H9 (cell line): Measurements from ENCODE around the gene P4HB. TPM values are rescaled to one million over a fixed set of nuclear protein-coding genes. Genes with fewer than 3 reads are reported as not detected.

Source experiments
- DNase-seq: peaks from one replicate; pipeline ENCODE4 v3.0.0-alpha.2; 2017
- H2AFZ ChIP-seq: one replicate; pipeline ENCODE4 v1.6.1; 2013; ENCODE audit warnings: mild to moderate bottlenecking, low read length, control low read depth, moderate library complexity
- H2AK5ac ChIP-seq: 2 replicates; pipeline ENCODE4 v1.6.1; 2013; ENCODE audit warnings: low read length, control low read depth, mixed read lengths; ENCODE audit not compliant: insufficient read length
- H2BK120ac ChIP-seq: one replicate; pipeline ENCODE4 v1.6.1; 2013; ENCODE audit warnings: low read depth, mild to moderate bottlenecking, low read length, control low read depth, inconsistent platforms; ENCODE audit not compliant: poor library complexity, severe bottlenecking
- H2BK12ac ChIP-seq: 2 replicates; pipeline ENCODE4 v1.6.1; 2013; ENCODE audit warnings: low read length, control low read depth, mixed read lengths, low read depth; ENCODE audit not compliant: insufficient read length
- H2BK15ac ChIP-seq: 2 replicates; pipeline ENCODE4 v1.6.1; 2013; ENCODE audit warnings: low read depth, low read length, control low read depth
- H2BK20ac ChIP-seq: one replicate; pipeline ENCODE4 v1.6.1; 2013; ENCODE audit warnings: low read depth, mild to moderate bottlenecking, low read length, control low read depth, inconsistent platforms; ENCODE audit not compliant: poor library complexity, severe bottlenecking
- H2BK5ac ChIP-seq: 2 replicates; pipeline ENCODE4 v1.6.1; 2013; ENCODE audit warnings: low read length, control low read depth, mixed read lengths; ENCODE audit not compliant: insufficient read length
- H3K14ac ChIP-seq: 2 replicates; pipeline ENCODE4 v1.6.1; 2013; ENCODE audit warnings: low read length, control low read depth; ENCODE audit not compliant: insufficient read depth
- H3K18ac ChIP-seq: 2 replicates; pipeline ENCODE4 v1.6.1; 2013; ENCODE audit warnings: low read depth, mild to moderate bottlenecking, mixed read lengths, low read length, control low read depth; ENCODE audit not compliant: insufficient read length
- H3K23ac ChIP-seq: 2 replicates; pipeline ENCODE4 v1.6.1; 2013; ENCODE audit warnings: low read length, control low read depth, mixed read lengths, low read depth; ENCODE audit not compliant: insufficient read length
- H3K23me2 ChIP-seq: 2 replicates; pipeline ENCODE4 v1.6.1; 2013; ENCODE audit warnings: low read depth, mild to moderate bottlenecking, mixed read lengths, low read length, control low read depth; ENCODE audit not compliant: insufficient read length, poor library complexity, severe bottlenecking
- H3K27ac ChIP-seq: 2 replicates; pipeline ENCODE4 v1.5.1; 2013; ENCODE audit warnings: low read length, control low read depth, mixed read lengths, low read depth; ENCODE audit not compliant: insufficient read length
- H3K27me3 ChIP-seq: 2 replicates; pipeline ENCODE4 v1.6.1; 2013; ENCODE audit warnings: low read length, control low read depth, inconsistent platforms; ENCODE audit not compliant: insufficient read depth
- H3K4ac ChIP-seq: 2 replicates; pipeline ENCODE4 v1.6.1; 2013; ENCODE audit warnings: low read depth, mild to moderate bottlenecking, control low read depth, inconsistent platforms, low read length, moderate library complexity
- H3K4me1 ChIP-seq: 2 replicates; pipeline ENCODE4 v1.6.1; 2013; ENCODE audit warnings: low read length, control low read depth, inconsistent platforms; ENCODE audit not compliant: insufficient read depth
- H3K4me2 ChIP-seq: 2 replicates; pipeline ENCODE4 v1.6.1; 2013; ENCODE audit warnings: low read length, control low read depth, mixed read lengths; ENCODE audit not compliant: insufficient read length, insufficient read depth
- H3K56ac ChIP-seq: 2 replicates; pipeline ENCODE4 v1.6.1; 2013; ENCODE audit warnings: low read depth, mild to moderate bottlenecking, mixed read lengths, low read length, control low read depth; ENCODE audit not compliant: insufficient read length
- H3K79me1 ChIP-seq: 2 replicates; pipeline ENCODE4 v1.6.1; 2013; ENCODE audit warnings: low read depth, mild to moderate bottlenecking, moderate library complexity, low read length, control low read depth, inconsistent platforms; ENCODE audit not compliant: insufficient read depth, poor library complexity, severe bottlenecking
- H3K79me2 ChIP-seq: 2 replicates; pipeline ENCODE4 v1.6.1; 2013; ENCODE audit warnings: low read length, control low read depth, inconsistent platforms; ENCODE audit not compliant: insufficient read depth
- H3K9ac ChIP-seq: 2 replicates; pipeline ENCODE4 v1.6.1; 2013; ENCODE audit warnings: low read length, control low read depth, mixed read lengths; ENCODE audit not compliant: insufficient read length; ENCODE audit errors: extremely low read depth
- H3K9me3 ChIP-seq: one replicate; pipeline ENCODE4 v1.6.1; 2013; ENCODE audit warnings: low read depth, low read length, inconsistent platforms; ENCODE audit not compliant: control insufficient read depth
- H3T11ph ChIP-seq: one replicate; pipeline ENCODE4 v1.6.1; 2013; ENCODE audit warnings: mild to moderate bottlenecking, low read length, control low read depth, inconsistent platforms
- H4K20me1 ChIP-seq: one replicate; pipeline ENCODE4 v1.6.1; 2013; ENCODE audit not compliant: control insufficient read depth, insufficient read length, insufficient read depth
- H4K5ac ChIP-seq: 2 replicates; pipeline ENCODE4 v1.6.1; 2013; ENCODE audit warnings: low read depth, mild to moderate bottlenecking, mixed read lengths, low read length, control low read depth; ENCODE audit not compliant: insufficient read length
- H4K8ac ChIP-seq: replicated peaks from 2 replicates; pipeline ENCODE4 v1.6.1; 2013; ENCODE audit warnings: low read length, control low read depth, mixed read lengths, low read depth; ENCODE audit not compliant: insufficient read length
- H4K91ac ChIP-seq: 2 replicates; pipeline ENCODE4 v1.6.1; 2013; ENCODE audit warnings: low read depth, mild to moderate bottlenecking, moderate library complexity, mixed read lengths, low read length, control low read depth; ENCODE audit not compliant: insufficient read length
- H3K27ac Mint-ChIP-seq, 3 experiments: 2 replicates in 2 of 3; 3 replicates in 1 of 3; pipeline ENCODE4 v1.8.0; 2020 to 2021; ENCODE audit warnings: mixed read lengths in 3 of 3, mild to moderate bottlenecking in 1 of 3, moderate library complexity in 1 of 3
- H3K27me3 Mint-ChIP-seq: 2 replicates; pipeline ENCODE4 v1.8.0; 2021; ENCODE audit warnings: low read depth, mild to moderate bottlenecking, moderate library complexity, mixed read lengths
- H3K36me3 Mint-ChIP-seq, 3 experiments: 2 replicates in 2 of 3; 3 replicates in 1 of 3; pipeline ENCODE4 v1.8.0; 2020 to 2021; ENCODE audit warnings: low read depth in 3 of 3, mixed read lengths in 3 of 3; ENCODE audit not compliant: insufficient read depth in 1 of 3
- H3K4me1 Mint-ChIP-seq, 2 experiments: 2 replicates each; pipeline ENCODE4 v1.8.0; 2020; ENCODE audit warnings: mixed read lengths in 2 of 2
- H3K4me3 Mint-ChIP-seq, 2 experiments: 2 replicates in 1 of 2; 3 replicates in 1 of 2; pipeline ENCODE4 v1.8.0; 2020 to 2021; ENCODE audit warnings: mild to moderate bottlenecking in 2 of 2, mixed read lengths in 2 of 2, moderate library complexity in 1 of 2
- H3K9me3 Mint-ChIP-seq, 2 experiments: 2 replicates in 1 of 2; 3 replicates in 1 of 2; pipeline ENCODE4 v1.8.0; 2020; ENCODE audit warnings: mild to moderate bottlenecking in 2 of 2, mixed read lengths in 2 of 2, moderate library complexity in 1 of 2
- CTCF ChIP-seq: fragments of 200-600 bp; sonication (generic); conservative IDR thresholded peaks from 3 replicates; pipeline ENCODE4 v1.8.0; 2021; ENCODE audit warnings: antibody characterized with exemption, mild to moderate bottlenecking
- WGBS: extraction: QIAGEN DNeasy Blood & Tissue Kit; methylation state at CpG from one replicate; pipeline ENCODE4 v1.1.7; 2013; ENCODE audit warnings: missing lambda C conversion rate, low lambda C conversion rate, mixed read lengths; ENCODE audit not compliant: insufficient read length; ENCODE audit errors: extremely low coverage; 5-methylcytosine and 5-hydroxymethylcytosine counted together
- total RNA-seq: library from RNA; stranded (reverse); gene quantifications from 2 replicates; pipeline ENCODE4 v1.2.1, GENCODE V29; 2021

P4HB gene
- total RNA-seq, 1 experiment from 2014 or later, result 366 TPM

GRCh38 chr17:81895400-81895799, 35.1 kb upstream of the P4HB start:
- H3K23ac ChIP-seq, result no peak overlapping the region
- no peak overlapping the region for H3K4me2 ChIP-seq
- H3K18ac ChIP-seq, result no peak overlapping the region
- DNase-seq, result no peak
- no peak overlapping the region for H3K27ac ChIP-seq
- H4K5ac ChIP-seq, result no peak overlapping the region
- no peak overlapping the region for H4K91ac ChIP-seq
- Mint-ChIP-seq H3K36me3 (peaks cover 19 to 55% (median 42%) of the 10 kb centered on the region in 3 experiments), H3K9me3 (no peaks in the 10 kb centered on the region), H3K4me1 (peaks cover 0 to 5% of the 10 kb centered on the region in 2 experiments; a peak in 2 of 4 replicates), H3K27me3 (no peaks in the 10 kb centered on the region), H3K4me3 (no peak overlapping the region), H3K27ac (no peak overlapping the region)
- H3K9ac ChIP-seq, result no peak overlapping the region
- H2AFZ ChIP-seq, result no peak overlapping the region
- H3T11ph ChIP-seq, result no peak overlapping the region
- H3K4me1 ChIP-seq, result no peaks in the 10 kb centered on the region
- H3K79me1 ChIP-seq, result peaks cover 5% of the 10 kb centered on the region
- H3K4ac ChIP-seq, result no peak overlapping the region
- no peak for TF ChIP-seq CTCF
- H3K27me3 ChIP-seq, result no peaks in the 10 kb centered on the region
- H4K8ac ChIP-seq, result no peak overlapping the region
- no peaks in the 10 kb centered on the region for H4K20me1 ChIP-seq
- H2BK20ac ChIP-seq, result no peak overlapping the region
- H2BK15ac ChIP-seq, result no peak overlapping the region
- H3K14ac ChIP-seq, result no peak overlapping the region
- H2BK5ac ChIP-seq, result no peak overlapping the region
- no peak overlapping the region for H3K56ac ChIP-seq
- no peak overlapping the region for H2BK120ac ChIP-seq
- peaks cover 4% of the 10 kb centered on the region for H3K23me2 ChIP-seq
- H2AK5ac ChIP-seq, result no peak overlapping the region
- no peak overlapping the region for H2BK12ac ChIP-seq
- peaks cover 6% of the 10 kb centered on the region; the same call in 1 of the 2 replicates for H3K79me2 ChIP-seq
- no CpG with 5 or more reads among the region's 11 CpGs for WGBS
- no peaks in the 10 kb centered on the region for H3K9me3 ChIP-seq
